Measurements from ENCODE around the gene MKS1. TPM values are rescaled to one million over a fixed set of nuclear protein-coding genes. Genes with fewer than 3 reads are reported as not detected.
A peak's percentile ranks its signal among the peaks of the same experiment; 100 is the strongest.

Gene MKS1
- total RNA-seq, 3 donors from 2014 or later, result 8.0 to 21.1 (median 15.1) TPM

DNA sequence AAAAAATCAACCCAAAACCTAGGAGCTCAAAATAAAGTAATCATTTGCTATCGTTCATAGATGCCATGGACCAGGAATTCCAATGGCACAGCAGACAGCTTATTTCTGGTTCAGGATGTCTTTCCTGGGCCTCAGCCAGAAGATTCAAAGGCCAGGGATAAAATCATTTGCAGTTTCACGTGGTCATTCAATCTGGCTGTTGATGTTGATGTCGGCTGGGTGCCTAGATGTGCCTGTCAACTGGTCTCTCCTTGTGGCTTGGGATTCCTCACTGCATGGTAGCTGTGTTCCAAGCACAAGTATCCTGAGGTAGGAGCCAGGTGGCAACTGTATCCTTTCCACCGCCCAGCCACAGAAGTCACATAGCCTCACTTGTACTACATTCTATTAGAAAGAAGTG, 37.3 kb downstream of the MKS1 start:
- intact Hi-C loops (cut with DNase I; ENCODE audit: low total_unique reads), result no loop called here
- Histone ChIP-seq H3K9me3 (no peaks in the 10 kb centered on the region), H3K36me3 (no peaks in the 10 kb centered on the region), H3K4me3 (no peak overlapping the region), H3K27ac (no peak overlapping the region), H3K27me3 (peaks cover 0 to 4% of the 10 kb centered on the region in 2 donors), H3K4me1 (no peaks in the 10 kb centered on the region)
- TF ChIP-seq POLR2AphosphoS5 (IDR thresholded peaks at IDR 0.05) (no peak), POLR2A (IDR thresholded peaks at IDR 0.05) (no peak)
- TF ChIP-seq, protein P1, sequence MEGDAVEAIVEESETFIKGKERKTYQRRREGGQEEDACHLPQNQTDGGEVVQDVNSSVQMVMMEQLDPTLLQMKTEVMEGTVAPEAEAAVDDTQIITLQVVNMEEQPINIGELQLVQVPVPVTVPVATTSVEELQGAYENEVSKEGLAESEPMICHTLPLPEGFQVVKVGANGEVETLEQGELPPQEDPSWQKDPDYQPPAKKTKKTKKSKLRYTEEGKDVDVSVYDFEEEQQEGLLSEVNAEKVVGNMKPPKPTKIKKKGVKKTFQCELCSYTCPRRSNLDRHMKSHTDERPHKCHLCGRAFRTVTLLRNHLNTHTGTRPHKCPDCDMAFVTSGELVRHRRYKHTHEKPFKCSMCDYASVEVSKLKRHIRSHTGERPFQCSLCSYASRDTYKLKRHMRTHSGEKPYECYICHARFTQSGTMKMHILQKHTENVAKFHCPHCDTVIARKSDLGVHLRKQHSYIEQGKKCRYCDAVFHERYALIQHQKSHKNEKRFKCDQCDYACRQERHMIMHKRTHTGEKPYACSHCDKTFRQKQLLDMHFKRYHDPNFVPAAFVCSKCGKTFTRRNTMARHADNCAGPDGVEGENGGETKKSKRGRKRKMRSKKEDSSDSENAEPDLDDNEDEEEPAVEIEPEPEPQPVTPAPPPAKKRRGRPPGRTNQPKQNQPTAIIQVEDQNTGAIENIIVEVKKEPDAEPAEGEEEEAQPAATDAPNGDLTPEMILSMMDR (IDR thresholded peaks at IDR 0.05), result no peak
- DNase-seq (ENCODE audit: low spot score in 2 of 2), result no peak

DNA sequence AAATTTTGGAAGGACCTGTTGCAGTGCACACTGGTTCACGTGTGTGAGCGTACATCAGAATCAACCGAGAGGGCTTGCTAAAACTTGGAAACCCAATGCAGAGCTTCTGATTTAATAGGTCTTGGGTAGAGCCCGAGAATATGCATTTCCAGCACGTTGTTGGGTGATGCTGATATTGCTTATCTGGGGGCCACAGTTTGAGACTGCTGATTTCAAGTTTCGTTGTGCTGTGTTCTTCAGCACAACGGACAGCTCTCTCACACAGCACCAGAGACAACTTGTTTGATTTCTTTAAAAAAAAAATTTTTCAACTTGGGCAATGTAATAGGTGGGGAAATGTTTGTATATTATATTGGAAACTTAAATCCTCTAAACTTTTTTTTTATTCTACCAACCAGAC, 42.9 kb downstream of the MKS1 start:
- intact Hi-C loops (cut with DNase I; ENCODE audit: low total_unique reads), result no loop called here
- Histone ChIP-seq H3K27me3 (peaks cover 0 to 5% of the 10 kb centered on the region in 2 donors), H3K36me3 (no peaks in the 10 kb centered on the region), H3K9me3 (no peaks in the 10 kb centered on the region), H3K4me3 (no peak overlapping the region), H3K27ac (no peak overlapping the region), H3K4me1 (no peaks in the 10 kb centered on the region)
- DNase-seq (ENCODE audit: low spot score in 2 of 2), result no peak
- no peak for TF ChIP-seq POLR2AphosphoS5 (IDR thresholded peaks at IDR 0.05)
- TF ChIP-seq, protein P1 (IDR thresholded peaks at IDR 0.05), result no peak
- TF ChIP-seq POLR2A (IDR thresholded peaks at IDR 0.05), result no peak

DNA sequence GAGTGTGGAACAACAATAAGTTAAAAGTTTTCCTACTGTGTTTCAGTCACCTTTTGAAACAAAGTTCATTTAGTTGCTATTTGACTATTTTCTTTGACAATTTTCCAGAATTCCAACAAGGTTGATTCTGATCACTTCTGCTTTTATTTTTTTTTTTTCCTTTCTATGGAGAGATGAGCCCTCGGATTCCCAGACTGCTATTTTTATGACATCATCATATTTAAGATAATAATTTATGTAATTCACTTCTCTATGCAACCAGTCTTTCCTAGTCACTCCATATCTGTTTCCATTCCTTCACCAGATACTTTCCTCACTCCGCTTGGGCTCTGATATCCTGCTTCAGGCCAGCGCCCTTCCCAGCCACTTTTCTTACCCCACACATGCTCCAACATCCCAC, 44.2 kb downstream of the MKS1 start:
- peaks cover 0 to 8% of the 10 kb centered on the region in 2 donors for H3K27me3 ChIP-seq
- intact Hi-C loops (cut with DNase I; ENCODE audit: low total_unique reads), result no loop called here
- H3K36me3 ChIP-seq, result no peaks in the 10 kb centered on the region
- no peak for TF ChIP-seq POLR2AphosphoS5 (IDR thresholded peaks at IDR 0.05)
- TF ChIP-seq, protein P1 (IDR thresholded peaks at IDR 0.05), result no peak
- no peak for TF ChIP-seq POLR2A (IDR thresholded peaks at IDR 0.05)
- no peaks in the 10 kb centered on the region for H3K4me1 ChIP-seq
- no peak for DNase-seq (ENCODE audit: low spot score in 2 of 2)
- no peak overlapping the region for H3K4me3 ChIP-seq
- H3K27ac ChIP-seq, result no peak overlapping the region
- H3K9me3 ChIP-seq, result no peaks in the 10 kb centered on the region

GRCh38 chr17:58172369-58173071, 46.5 kb downstream of the MKS1 start:
- Histone ChIP-seq H3K36me3 (no peaks in the 10 kb centered on the region), H3K4me3 (no peak overlapping the region), H3K9me3 (no peaks in the 10 kb centered on the region), H3K4me1 (no peaks in the 10 kb centered on the region), H3K27ac (no peak overlapping the region), H3K27me3 (peaks cover 0 to 20% of the 10 kb centered on the region in 2 donors)
- TF ChIP-seq, protein P1 (IDR thresholded peaks at IDR 0.05), result peak in 1 of 3 donors; percentile 27
- no peak for TF ChIP-seq POLR2AphosphoS5 (IDR thresholded peaks at IDR 0.05)
- no peak for DNase-seq (ENCODE audit: low spot score in 2 of 2)
- intact Hi-C loops (cut with DNase I; ENCODE audit: low total_unique reads), result no loop called here

GRCh38 chr17:58170622-58171021, 48.4 kb downstream of the MKS1 start:
- Histone ChIP-seq H3K4me3 (no peak overlapping the region), H3K9me3 (no peaks in the 10 kb centered on the region), H3K27me3 (peaks cover 0 to 25% of the 10 kb centered on the region in 2 donors), H3K36me3 (no peaks in the 10 kb centered on the region), H3K27ac (no peak overlapping the region), H3K4me1 (no peaks in the 10 kb centered on the region)
- TF ChIP-seq POLR2AphosphoS5 (IDR thresholded peaks at IDR 0.05) (no peak), POLR2A (IDR thresholded peaks at IDR 0.05) (no peak)
- TF ChIP-seq, protein P1 (IDR thresholded peaks at IDR 0.05), result no peak
- DNase-seq (ENCODE audit: low spot score in 2 of 2), result no peak
- intact Hi-C loops (cut with DNase I; ENCODE audit: low total_unique reads), result no loop called here

Measured in breast epithelium (tissue), 4 donors.